Ramos (cell line): ENCODE data around the gene PRSS57.

ENCODE experiments used
- in situ Hi-C: fragments of 300-500 bp; cut with MboI; formaldehyde crosslinking; loops from one replicate; pipeline ENCODE4 v1.14.3; 2022; ENCODE audit warnings: low sequenced_read_pairs; ENCODE audit not compliant: unreplicated experiment

The PRSS57 gene

DNA sequence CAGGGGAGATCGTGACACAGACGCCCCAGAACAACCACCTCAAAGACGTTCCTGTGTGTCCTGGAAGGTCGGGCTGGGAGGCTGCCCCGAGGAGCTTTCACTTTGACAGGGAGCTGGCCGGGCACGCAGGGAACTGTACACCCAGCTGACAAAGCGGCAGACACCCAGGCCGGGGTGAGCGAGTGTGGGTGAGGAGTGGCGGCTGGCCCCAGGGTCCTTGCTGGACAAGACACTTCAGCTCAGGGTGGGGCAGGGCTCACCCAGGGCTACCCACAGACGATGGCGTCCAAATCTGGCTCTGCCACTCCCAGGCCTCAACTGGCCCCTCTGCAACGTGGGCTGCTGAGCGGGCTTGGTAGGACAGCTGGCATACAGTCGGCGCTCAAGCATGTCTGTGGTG is 53.5 kb downstream of the PRSS57 start:
- in situ Hi-C loops, result no loop called here

GRCh38 chr19:640606-641189 is 54.6 kb downstream of the PRSS57 start:
- in situ Hi-C loops, result no loop called here

GRCh38 chr19:640161-640558 is 55.1 kb downstream of the PRSS57 start:
- in situ Hi-C loops, result no loop called here

DNA sequence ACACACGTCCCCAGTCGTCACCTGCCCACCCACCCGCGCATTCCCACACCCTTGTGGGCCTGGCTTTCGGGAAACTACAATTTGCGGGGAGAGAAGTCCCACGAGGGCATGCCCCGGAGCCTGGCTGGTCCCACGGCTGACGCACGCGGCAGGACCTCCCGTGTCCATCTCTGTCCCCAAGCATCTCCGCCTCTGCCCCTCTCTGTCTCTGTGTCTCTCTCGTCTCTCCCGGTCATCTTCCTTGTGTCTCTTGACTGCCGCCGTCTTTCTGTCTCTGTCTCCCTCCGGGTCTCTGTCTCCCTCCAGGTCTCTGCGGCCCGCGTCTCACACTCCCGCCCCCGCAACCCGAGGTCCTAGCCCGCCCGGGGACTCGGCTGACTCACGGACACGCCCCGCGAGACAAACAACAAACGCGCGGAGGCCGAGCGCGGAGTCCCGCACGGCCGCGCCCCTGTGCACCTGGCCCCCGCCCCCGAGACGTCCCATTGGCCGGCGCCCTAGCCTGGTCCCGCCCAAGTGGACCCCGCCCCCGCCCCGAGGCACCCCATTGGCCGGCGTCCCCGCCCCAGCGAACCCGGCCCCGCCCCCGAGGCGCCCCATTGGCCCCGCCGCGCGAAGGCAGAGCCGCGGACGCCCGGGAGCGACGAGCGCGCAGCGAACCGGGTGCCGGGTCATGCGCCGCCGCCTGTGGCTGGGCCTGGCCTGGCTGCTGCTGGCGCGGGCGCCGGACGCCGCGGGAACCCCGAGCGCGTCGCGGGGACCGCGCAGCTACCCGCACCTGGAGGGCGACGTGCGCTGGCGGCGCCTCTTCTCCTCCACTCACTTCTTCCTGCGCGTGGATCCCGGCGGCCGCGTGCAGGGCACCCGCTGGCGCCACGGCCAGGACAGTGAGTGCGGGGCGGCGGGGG is 55.7 kb downstream of the PRSS57 start, which contains the start of gene FGF22:
FGF22 (plus strand) TSS at position 627 of the 908 bp plus-strand sequence; CDS start at position 674, 47 bp downstream.
- in situ Hi-C loops, result no loop called here

DNA sequence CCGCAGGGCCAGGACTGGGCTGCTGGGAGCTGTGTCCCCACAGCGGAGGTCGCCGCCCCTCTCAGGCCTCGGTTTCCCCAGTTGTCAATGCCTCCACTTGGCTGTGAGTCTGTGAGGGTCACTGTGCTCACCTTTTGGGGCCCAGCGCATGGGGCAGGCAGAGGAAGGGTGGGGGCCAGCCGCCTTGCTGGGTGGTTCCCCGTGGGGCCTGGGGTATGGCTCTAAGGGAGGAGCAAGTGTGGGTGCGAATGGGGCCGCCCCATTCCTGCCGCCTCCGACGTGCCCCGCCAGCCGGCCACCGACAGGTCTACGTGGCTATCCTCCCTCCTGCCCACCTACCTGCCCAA is 56.4 kb downstream of the PRSS57 start:
- in situ Hi-C loops, result no loop called here
